ENCODE results near the gene BANF1. TPM values are rescaled to one million over a fixed set of nuclear protein-coding genes. Genes with fewer than 3 reads are reported as not detected.
A peak's percentile ranks its signal among the peaks of the same experiment; 100 is the strongest.

The BANF1 gene
- total and polyA plus RNA-seq, 2 of the 13 experiments (the other 11 are each of a cell fraction or from before 2014, with no cell fraction given), result 40.5 to 86.5 TPM

- TF ChIP-seq, protein P1, sequence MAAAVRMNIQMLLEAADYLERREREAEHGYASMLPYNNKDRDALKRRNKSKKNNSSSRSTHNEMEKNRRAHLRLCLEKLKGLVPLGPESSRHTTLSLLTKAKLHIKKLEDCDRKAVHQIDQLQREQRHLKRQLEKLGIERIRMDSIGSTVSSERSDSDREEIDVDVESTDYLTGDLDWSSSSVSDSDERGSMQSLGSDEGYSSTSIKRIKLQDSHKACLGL (CRISPR knock-in tag; IDR thresholded peaks at IDR 0.05), result no peak
- TF ChIP-seq ZNF24 (IDR thresholded peaks at IDR 0.05) (peak; percentile 64; the same call in 1 of the 2 replicates), RELA (CRISPR knock-in tag; IDR thresholded peaks at IDR 0.05) (no peak), ZFP62 (CRISPR knock-in tag; IDR thresholded peaks at IDR 0.05) (no peak), ZNF576 (CRISPR knock-in tag; IDR thresholded peaks at IDR 0.05) (no peak), ZNF10 (CRISPR knock-in tag; IDR thresholded peaks at IDR 0.05; ENCODE audit: borderline replicate concordance, low read depth) (no peak), THAP9 (CRISPR knock-in tag; IDR thresholded peaks at IDR 0.05; ENCODE audit: borderline replicate concordance) (peak; percentile 89; the same call in 1 of the 2 replicates), GTF2F1 (IDR thresholded peaks at IDR 0.05; ENCODE audit: low read length) (no peak), RBM39 (IDR thresholded peaks at IDR 0.05; ENCODE audit: low read depth, low read length, poor library complexity, severe bottlenecking) (peak; percentile 69), CHD4 (IDR thresholded peaks at IDR 0.05; ENCODE audit: borderline replicate concordance, low read length) (no peak; the same call in 1 of the 2 replicates), ZNF558 (CRISPR knock-in tag; IDR thresholded peaks at IDR 0.05; ENCODE audit: borderline replicate concordance) (peak; percentile 86), RAD21 (CRISPR knock-in tag; IDR thresholded peaks at IDR 0.05) (peak; percentile 43; the same call in 1 of the 2 replicates), RARG (CRISPR knock-in tag; IDR thresholded peaks at IDR 0.05; ENCODE audit: low read depth) (peak; percentile 77; the same call in 1 of the 2 replicates), ZNF652 (CRISPR knock-in tag; IDR thresholded peaks at IDR 0.05; ENCODE audit: borderline replicate concordance, low read depth) (no peak), FOXA3 (CRISPR knock-in tag; IDR thresholded peaks at IDR 0.05) (peak; percentile 56), HIVEP1 (CRISPR knock-in tag; IDR thresholded peaks at IDR 0.05) (peak; percentile 87), PATZ1 (CRISPR knock-in tag; IDR thresholded peaks at IDR 0.05) (peak; percentile 61; the same call in 1 of the 2 replicates), FOXJ3 (CRISPR knock-in tag; IDR thresholded peaks at IDR 0.05; ENCODE audit: borderline replicate concordance) (peak; percentile 59; the same call in 1 of the 2 replicates), ELF1 (CRISPR knock-in tag; IDR thresholded peaks at IDR 0.05) (peak; percentile 96), ZKSCAN1 (IDR thresholded peaks at IDR 0.05; ENCODE audit: low read length) (peak; percentile 68; the same call in 1 of the 2 replicates)
- TF ChIP-seq, protein P2, sequence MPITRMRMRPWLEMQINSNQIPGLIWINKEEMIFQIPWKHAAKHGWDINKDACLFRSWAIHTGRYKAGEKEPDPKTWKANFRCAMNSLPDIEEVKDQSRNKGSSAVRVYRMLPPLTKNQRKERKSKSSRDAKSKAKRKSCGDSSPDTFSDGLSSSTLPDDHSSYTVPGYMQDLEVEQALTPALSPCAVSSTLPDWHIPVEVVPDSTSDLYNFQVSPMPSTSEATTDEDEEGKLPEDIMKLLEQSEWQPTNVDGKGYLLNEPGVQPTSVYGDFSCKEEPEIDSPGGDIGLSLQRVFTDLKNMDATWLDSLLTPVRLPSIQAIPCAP (CRISPR knock-in tag; IDR thresholded peaks at IDR 0.05; ENCODE audit: low read depth), result no peak
Measured at GRCh38 chr11:66001942-66002647, at the start of gene BANF1, which contains the start of gene EIF1AD (continued).

Measured in HepG2 (cell line).